HG02840 (cell line): ENCODE results near the gene ANO9.

Experiments used
- ATAC-seq: cut with Tn5 transposase; IDR thresholded peaks from one replicate; pipeline ENCODE4 v1.9.1; 2021; ENCODE audit warnings: mild to moderate bottlenecking, moderate library complexity, moderate number of reproducible peaks; ENCODE audit not compliant: unreplicated experiment, low FRiP score

ANO9 gene

GRCh38 chr11:441418-442274 is at the start of gene ANO9:
ANO9 (minus strand) TSS chr11:442011; CDS start chr11:441926, 85 bp downstream.
- ATAC-seq: no peak

GRCh38 chr11:491358-491757 is 49.5 kb upstream of the ANO9 start:
- no peak for ATAC-seq

GRCh38 chr11:490930-491260 is 49.1 kb upstream of the ANO9 start:
- ATAC-seq: no peak

GRCh38 chr11:490186-490929 is 48.5 kb upstream of the ANO9 start:
- no peak for ATAC-seq

GRCh38 chr11:489610-490185 is 47.9 kb upstream of the ANO9 start:
- ATAC-seq: no peak

- ATAC-seq: no peak
Observed at GRCh38 chr11:488992-489391, 47.2 kb upstream of the ANO9 start.

GRCh38 chr11:488579-488978 is 46.8 kb upstream of the ANO9 start:
- no peak for ATAC-seq

- ATAC-seq: no peak
Observed at GRCh38 chr11:488062-488461, 46.3 kb upstream of the ANO9 start.

GRCh38 chr11:487571-488021 is 45.8 kb upstream of the ANO9 start:
- ATAC-seq: no peak

- ATAC-seq: no peak
Observed at GRCh38 chr11:486189-486588, 44.4 kb upstream of the ANO9 start.

GRCh38 chr11:484616-485015 is 42.8 kb upstream of the ANO9 start:
- no peak for ATAC-seq

- ATAC-seq: no peak
Observed at GRCh38 chr11:479311-479710, 37.5 kb upstream of the ANO9 start.

GRCh38 chr11:477052-477715 is 35.4 kb upstream of the ANO9 start:
- no peak for ATAC-seq

- no peak for ATAC-seq
Observed at GRCh38 chr11:476416-476815, 34.6 kb upstream of the ANO9 start.

- no peak for ATAC-seq
Observed at GRCh38 chr11:475941-476340, 34.1 kb upstream of the ANO9 start.

GRCh38 chr11:474914-475506 is 33.2 kb upstream of the ANO9 start:
- no peak for ATAC-seq

- no peak for ATAC-seq
Observed at GRCh38 chr11:473962-474785, 32.4 kb upstream of the ANO9 start.

- no peak for ATAC-seq
Observed at GRCh38 chr11:473415-473814, 31.6 kb upstream of the ANO9 start.

GRCh38 chr11:472816-473215 is 31.0 kb upstream of the ANO9 start:
- no peak for ATAC-seq

- ATAC-seq: no peak
Observed at GRCh38 chr11:472272-472671, 30.5 kb upstream of the ANO9 start.
